ENCODE results near the gene OSTF1. TPM values are rescaled to one million over a fixed set of nuclear protein-coding genes. Genes with fewer than 3 reads are reported as not detected.

The OSTF1 gene
- total RNA-seq, 6 experiments from 2014 or later = 19.7 to 34.6 (median 24.7) TPM

- WGBS (ENCODE audit: insufficient coverage, low coverage, low lambda C conversion rate, missing lambda C conversion rate) = 79% methylated on average over 5 of the region's 5 CpGs
- Histone ChIP-seq H3K27me3 (no peaks in the 10 kb centered on the region), H3K9me3 (no peaks in the 10 kb centered on the region), H3K27ac (no peak overlapping the region), H3K4me1 (no peaks in the 10 kb centered on the region), H3K36me3 (no peaks in the 10 kb centered on the region), H3K4me3 (no peak overlapping the region)
- DNase-seq (no peak), ATAC-seq (peak in 1 of 4 donors; percentile 52)
- intact Hi-C loops (cut with DNase I) = no loop called here
- TF ChIP-seq POLR2A (IDR thresholded peaks at IDR 0.05) (no peak), CTCF (IDR thresholded peaks at IDR 0.05) (no peak)
Measured at GRCh38 chr9:75054368-75055001, 33.8 kb upstream of the OSTF1 start.

- TF ChIP-seq CTCF (IDR thresholded peaks at IDR 0.05) (no peak), POLR2A (IDR thresholded peaks at IDR 0.05) (no peak)
- 75% methylated on average over 1 of the region's 2 CpGs for WGBS (ENCODE audit: insufficient coverage, low coverage, low lambda C conversion rate, missing lambda C conversion rate)
- ATAC-seq = no peak
- H3K36me3 ChIP-seq = peaks cover 0 to 9% (median 5%) of the 10 kb centered on the region in 4 donors
- intact Hi-C loops (cut with DNase I) = no loop called here
- no peaks in the 10 kb centered on the region for H3K9me3 ChIP-seq
- no peak overlapping the region for H3K4me3 ChIP-seq
- no peak for DNase-seq
- no peak overlapping the region for H3K27ac ChIP-seq
- H3K27me3 ChIP-seq = no peaks in the 10 kb centered on the region
- no peaks in the 10 kb centered on the region for H3K4me1 ChIP-seq
Measured at GRCh38 chr9:75061169-75061568, 27.1 kb upstream of the OSTF1 start.

GRCh38 chr9:75063556-75064305, 24.6 kb upstream of the OSTF1 start:
- no peaks in the 10 kb centered on the region for H3K9me3 ChIP-seq
- intact Hi-C loops (cut with DNase I) = no loop called here
- no peaks in the 10 kb centered on the region for H3K27me3 ChIP-seq
- 90% methylated on average over 1 of the region's 1 CpG for WGBS (ENCODE audit: insufficient coverage, low coverage, low lambda C conversion rate, missing lambda C conversion rate)
- no peak overlapping the region for H3K4me3 ChIP-seq
- ATAC-seq (no peak), DNase-seq (no peak)
- peaks cover 0 to 18% (median 5%) of the 10 kb centered on the region in 4 donors for H3K36me3 ChIP-seq
- TF ChIP-seq CTCF (IDR thresholded peaks at IDR 0.05) (no peak), POLR2A (IDR thresholded peaks at IDR 0.05) (no peak)
- no peaks in the 10 kb centered on the region for H3K4me1 ChIP-seq
- H3K27ac ChIP-seq = no peak overlapping the region

DNA sequence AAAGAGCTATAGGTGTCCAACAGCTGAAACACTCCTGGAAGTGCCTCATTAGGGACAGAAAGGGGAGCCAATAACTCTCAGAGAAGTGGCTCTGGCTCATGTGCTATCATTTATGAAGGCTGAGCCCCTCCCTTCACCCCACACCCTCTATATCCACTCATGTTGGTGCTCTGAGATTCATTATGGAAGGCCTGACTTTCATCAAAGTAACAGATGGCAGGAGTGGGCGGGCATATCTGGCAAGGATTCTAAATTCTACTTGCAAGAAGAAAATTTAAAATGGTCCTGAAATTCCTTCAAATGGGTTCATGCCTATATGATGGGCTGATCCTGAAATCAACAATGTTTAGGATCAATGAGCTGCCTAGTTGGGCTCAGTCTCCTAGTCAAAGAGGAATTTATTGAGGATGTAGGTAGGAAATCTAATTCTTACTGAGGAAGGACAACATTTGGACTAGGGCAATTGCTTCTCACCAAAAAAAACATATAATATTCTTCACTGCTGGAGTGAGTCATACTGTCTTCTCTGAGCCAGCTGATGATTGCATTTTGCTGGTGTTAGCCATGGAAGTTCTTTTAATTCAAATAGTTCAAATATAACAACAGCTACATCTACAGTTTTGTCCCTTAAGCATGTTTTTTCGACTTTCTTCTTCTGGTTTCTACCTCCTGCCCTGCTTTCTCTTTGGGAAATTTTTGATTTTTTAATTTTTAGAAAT, 23.8 kb upstream of the OSTF1 start:
- Histone ChIP-seq H3K4me1 (no peaks in the 10 kb centered on the region), H3K36me3 (peaks cover 0 to 25% (median 5%) of the 10 kb centered on the region in 4 donors), H3K27ac (no peak overlapping the region), H3K9me3 (no peaks in the 10 kb centered on the region), H3K27me3 (no peaks in the 10 kb centered on the region), H3K4me3 (no peak overlapping the region)
- intact Hi-C loops (cut with DNase I) = no loop called here
- TF ChIP-seq CTCF (IDR thresholded peaks at IDR 0.05) = no peak
- DNase-seq (no peak), ATAC-seq (no peak)
- 95% methylated on average over 2 of the region's 2 CpGs for WGBS (ENCODE audit: insufficient coverage, low coverage, low lambda C conversion rate, missing lambda C conversion rate)
